K562 (cell line): Measurements from ENCODE around the gene PTK7. TPM values are rescaled to one million over a fixed set of nuclear protein-coding genes. Genes with fewer than 3 reads are reported as not detected.
A peak's percentile ranks its signal among the peaks of the same experiment; 100 is the strongest.

Experiments
- ATAC-seq: fragments of 200-7000 bp; cut with Tn5 transposase; 3 replicates; pipeline ENCODE4 v1.9.1; 2020; ENCODE audit warnings: moderate library complexity
- BruUV-seq: library from RNA; stranded (reverse); fragments of 400-500 nt; replicated peaks from 2 replicates; lab custom pipeline; 2021; lab: Mats Ljungman, UMichigan
- CTCF ChIA-PET: fragments of 300-600 bp; formaldehyde crosslinking; extraction: SDS; loops from one replicate; lab custom pipeline; 2021; ENCODE audit warnings: low intra/inter-chr PET ratio; lab: Yijun Ruan, JAX
- POLR2A ChIA-PET: fragments of 300-600, 350-650 bp; sonication (Branson Sonifier 250); formaldehyde crosslinking; extraction: SDS; loops from one replicate; lab custom pipeline; 2021; ENCODE audit warnings: antibody characterized with exemption, inconsistent platforms; lab: Yijun Ruan, JAX
- DNase-seq, 4 experiments: peaks; one replicate each; pipeline versions ENCODE4 v3.0.0 to v3.0.0-alpha.2; 2011 to 2018; ENCODE audit warnings: low spot score in 3 of 4, mixed read lengths in 3 of 4; ENCODE audit errors: extremely low read depth in 1 of 4
- FAIRE-seq: peaks from 2 replicates; lab custom pipeline; 2011; peaks lifted over from hg19 to GRCh38; lab: Jason Lieb, UNC
- H2AFZ ChIP-seq: 2 replicates; pipeline ENCODE4 v1.6.0; 2011; ENCODE audit warnings: low read depth, low read length, control low read depth, inconsistent platforms
- H3K27ac ChIP-seq: fragments of 200-600 bp; 3 replicates; pipeline ENCODE4 v1.8.0; 2011; ENCODE audit warnings: low read depth, mild to moderate bottlenecking, control low read depth, inconsistent platforms, low read length, moderate library complexity, mixed read lengths; ENCODE audit errors: extremely low read depth
- H3K27me3 ChIP-seq, 2 experiments: fragments of 300-600 bp in 1 of 2; 2 replicates in 1 of 2; 3 replicates in 1 of 2; pipeline versions ENCODE4 v1.6.0 to v1.8.0; 2011; ENCODE audit warnings: inconsistent platforms in 2 of 2, low read length in 2 of 2, mild to moderate bottlenecking in 1 of 2, mixed read lengths in 1 of 2, moderate library complexity in 1 of 2; ENCODE audit not compliant: control insufficient read depth in 2 of 2, insufficient read depth in 2 of 2
- H3K36me3 ChIP-seq: fragments of 300-600 bp; 3 replicates; pipeline ENCODE4 v1.8.0; 2011; ENCODE audit warnings: mild to moderate bottlenecking, low read length, inconsistent platforms; ENCODE audit not compliant: control insufficient read depth, insufficient read depth
- H3K4me1 ChIP-seq, 2 experiments: fragments of 200-600 bp in 1 of 2; replicated peaks in 1 of 2; 2 replicates in 1 of 2; 3 replicates in 1 of 2; pipeline versions ENCODE4 v1.5.1 to v1.8.0; 2011; ENCODE audit warnings: inconsistent platforms in 2 of 2, low read length in 2 of 2, mild to moderate bottlenecking in 1 of 2, mixed read lengths in 1 of 2, moderate library complexity in 1 of 2; ENCODE audit not compliant: control insufficient read depth in 2 of 2, insufficient read depth in 2 of 2
- H3K4me2 ChIP-seq: 2 replicates; pipeline ENCODE4 v1.6.1; 2011; ENCODE audit warnings: low read length, control low read depth, inconsistent platforms, mixed read lengths; ENCODE audit not compliant: insufficient read depth
- H3K4me3 ChIP-seq: fragments of 200-600 bp; sonication (generic), shearing (Covaris generic); 2 replicates; pipeline ENCODE4 v1.5.1; 2016; ENCODE audit warnings: control low read depth, inconsistent platforms
- H3K79me2 ChIP-seq: fragments of 200-600 bp; 3 replicates; pipeline ENCODE4 v1.8.0; 2011; ENCODE audit warnings: low read length, inconsistent platforms; ENCODE audit not compliant: control insufficient read depth, insufficient read depth
- H3K9ac ChIP-seq, 2 experiments: 2 replicates each; pipeline versions ENCODE4 v1.6.0 to v1.6.1; 2011; ENCODE audit warnings: low read depth in 2 of 2, low read length in 2 of 2, control low read depth in 1 of 2, inconsistent platforms in 1 of 2, mild to moderate bottlenecking in 1 of 2, mixed read lengths in 1 of 2; ENCODE audit not compliant: insufficient read depth in 1 of 2
- H3K9me1 ChIP-seq: one replicate; pipeline ENCODE4 v1.6.0; 2011; ENCODE audit warnings: inconsistent platforms, mild to moderate bottlenecking, low read length, moderate library complexity; ENCODE audit not compliant: control insufficient read depth, insufficient read depth
- H3K9me3 ChIP-seq: replicated peaks from 2 replicates; pipeline ENCODE4 v1.5.1; 2011; ENCODE audit warnings: low read depth, low read length, inconsistent platforms; ENCODE audit not compliant: control insufficient read depth, insufficient read depth
- H4K20me1 ChIP-seq: replicated peaks from 2 replicates; pipeline ENCODE4 v1.6.1; 2011; ENCODE audit warnings: low read length, inconsistent platforms, mixed read lengths; ENCODE audit not compliant: control insufficient read depth, insufficient read depth
- NCOA2 ChIP-seq, 2 experiments: fragments of 450-650 bp; IDR thresholded peaks; 2 replicates each; pipeline ENCODE4 v1.6.1; 2018; ENCODE audit warnings: mild to moderate bottlenecking in 2 of 2, moderate library complexity in 1 of 2; ENCODE audit not compliant: partially characterized antibody in 2 of 2
- NFIC ChIP-seq: fragments of 450-650 bp; IDR thresholded peaks from 2 replicates; pipeline ENCODE4 v1.6.1; 2017; ENCODE audit warnings: mild to moderate bottlenecking, inconsistent platforms
- RFX1 ChIP-seq: fragments of 450-650 bp; IDR thresholded peaks from 2 replicates; pipeline ENCODE4 v1.6.1; 2016; ENCODE audit warnings: mild to moderate bottlenecking, moderate library complexity
- SMAD2 ChIP-seq: fragments of 150-350 bp; IDR thresholded peaks from 2 replicates; pipeline ENCODE4 v1.6.1; 2014; ENCODE audit warnings: low read depth, mild to moderate bottlenecking, low read length
- ZEB2 ChIP-seq: fragments of 450-650 bp; IDR thresholded peaks from 2 replicates; pipeline ENCODE4 v1.6.1; 2016
- ZFP36 ChIP-seq: fragments of 150-350 bp; IDR thresholded peaks from 2 replicates; pipeline ENCODE4 v1.6.1; 2018; ENCODE audit warnings: low read length, low read depth; ENCODE audit not compliant: partially characterized antibody
- ZNF263 ChIP-seq: sonication (generic); formaldehyde crosslinking; IDR thresholded peaks from 2 replicates; pipeline ENCODE4 v1.8.0; 2022; ENCODE audit warnings: mild to moderate bottlenecking, missing genetic modification reagents, borderline replicate concordance
- ZNF324 ChIP-seq: fragments of 250-450 bp; sonication (Bioruptor Pico); IDR thresholded peaks from 2 replicates; pipeline ENCODE4 v1.4.0; 2020; ENCODE audit warnings: mild to moderate bottlenecking
- whole genome bisulfite sequencing: fragments of 100-300 bp; shearing (Covaris generic); methylation state at CpG from one replicate; pipeline ENCODE4 v1.1.6; 2016; ENCODE audit warnings: low coverage, mixed read lengths; ENCODE audit not compliant: insufficient coverage; ENCODE audit errors: missing lambda C conversion rate; 5-methylcytosine and 5-hydroxymethylcytosine counted together
- in situ Hi-C: fragments of 300-500 bp; cut with MboI; formaldehyde crosslinking; loops from 4 replicates; pipeline ENCODE4 v1.15.0; 2018; ENCODE audit warnings: inconsistent platforms, mixed read lengths
- intact Hi-C: fragments of 100-400 bp; cut with micrococcal nuclease; formaldehyde crosslinking; loops from 2 replicates; pipeline ENCODE4 v1.14.2; 2022
- polyA plus RNA-seq, 8 experiments: library from polyadenylated mRNA; depleted of rRNA in 4 of 8; stranded (reverse) in 5 of 8; unstranded in 3 of 8; fragments of >200 nt; fragmentation: Nextera tagmentation in 2 of 8; fragmentation: Illumina TruSeq in 1 of 8; extraction: Ambion mirVana in 2 of 8; extraction: Trizol in 1 of 8; gene quantifications; 2 replicates each; pipeline versions ENCODE4 v1.2.1 to v1.2.3, GENCODE V29; 2011 to 2014; ENCODE audit warnings: inconsistent platforms in 1 of 8, missing spikeins in 1 of 8
- total RNA-seq, 7 experiments: library from RNA; depleted of rRNA in 6 of 7; stranded (reverse); fragments of >200 nt in 6 of 7; fragmentation: Illumina TruSeq in 2 of 7; extraction: Trizol in 2 of 7; gene quantifications; 2 replicates each; pipeline versions ENCODE4 v1.2.1 to v1.2.3, GENCODE V29; 2011 to 2021; ENCODE audit warnings: low replicate concordance in 1 of 7
- TF ChIP-seq, protein P1 (sequence below): fragments of 450-650 bp; formaldehyde crosslinking; IDR thresholded peaks from 2 replicates; pipeline ENCODE4 v1.4.0; 2020; ENCODE audit warnings: mild to moderate bottlenecking, moderate library complexity
- TF ChIP-seq, protein P2 (sequence below): fragments of 250-450 bp; sonication (Bioruptor Pico); IDR thresholded peaks from 2 replicates; pipeline ENCODE4 v1.5.0; 2020; ENCODE audit warnings: mild to moderate bottlenecking
- TF ChIP-seq, protein P3 (sequence below): sonication (generic); formaldehyde crosslinking; IDR thresholded peaks from 2 replicates; pipeline ENCODE4 v1.8.1; 2023; ENCODE audit warnings: mild to moderate bottlenecking, missing genetic modification reagents
- TF ChIP-seq, protein P4 (sequence below): sonication (generic); formaldehyde crosslinking; IDR thresholded peaks from 2 replicates; pipeline ENCODE4 v1.8.0; 2022; ENCODE audit warnings: missing genetic modification reagents, mild to moderate bottlenecking, moderate library complexity, borderline replicate concordance

PTK7 gene
- total and polyA plus RNA-seq, 9 of the 15 experiments (the other 6 are each of a cell fraction or from before 2014, with no cell fraction given) = 0.20 to 6.8 (median 4.2) TPM

DNA sequence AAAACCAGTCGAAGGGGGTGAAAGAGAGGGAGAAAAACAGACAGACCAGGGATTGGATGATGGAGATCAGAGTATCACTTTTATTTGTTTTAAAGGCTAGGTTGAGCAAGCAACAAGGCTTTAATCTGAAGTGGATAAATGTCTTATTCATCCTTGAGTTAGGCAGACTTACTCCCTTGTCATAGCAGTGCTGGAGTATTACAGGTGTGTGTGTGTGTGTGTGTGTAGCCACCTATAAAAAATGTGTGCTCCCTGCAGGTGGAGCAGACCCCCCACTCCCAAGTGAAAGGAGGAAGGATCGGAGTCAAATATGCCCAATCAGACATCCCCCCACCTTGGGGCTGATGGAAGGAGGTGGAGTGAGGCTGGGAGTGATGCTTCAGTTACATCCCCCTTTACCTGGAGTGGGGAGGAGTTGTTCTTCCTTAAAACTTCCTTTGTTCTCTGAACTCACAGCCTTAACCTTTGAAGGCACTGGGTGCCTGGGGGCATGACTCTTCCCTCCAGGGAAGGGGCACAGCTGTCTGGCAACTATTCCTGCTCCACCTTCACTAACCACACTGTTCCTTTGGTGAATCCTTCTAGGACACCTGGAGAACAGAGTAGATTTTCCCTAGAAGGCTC is 27.3 kb downstream of the PTK7 start (continued):
- TF ChIP-seq, protein P1, sequence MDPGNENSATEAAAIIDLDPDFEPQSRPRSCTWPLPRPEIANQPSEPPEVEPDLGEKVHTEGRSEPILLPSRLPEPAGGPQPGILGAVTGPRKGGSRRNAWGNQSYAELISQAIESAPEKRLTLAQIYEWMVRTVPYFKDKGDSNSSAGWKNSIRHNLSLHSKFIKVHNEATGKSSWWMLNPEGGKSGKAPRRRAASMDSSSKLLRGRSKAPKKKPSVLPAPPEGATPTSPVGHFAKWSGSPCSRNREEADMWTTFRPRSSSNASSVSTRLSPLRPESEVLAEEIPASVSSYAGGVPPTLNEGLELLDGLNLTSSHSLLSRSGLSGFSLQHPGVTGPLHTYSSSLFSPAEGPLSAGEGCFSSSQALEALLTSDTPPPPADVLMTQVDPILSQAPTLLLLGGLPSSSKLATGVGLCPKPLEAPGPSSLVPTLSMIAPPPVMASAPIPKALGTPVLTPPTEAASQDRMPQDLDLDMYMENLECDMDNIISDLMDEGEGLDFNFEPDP (CRISPR knock-in tag) = no peak
- TF ChIP-seq, protein P2, sequence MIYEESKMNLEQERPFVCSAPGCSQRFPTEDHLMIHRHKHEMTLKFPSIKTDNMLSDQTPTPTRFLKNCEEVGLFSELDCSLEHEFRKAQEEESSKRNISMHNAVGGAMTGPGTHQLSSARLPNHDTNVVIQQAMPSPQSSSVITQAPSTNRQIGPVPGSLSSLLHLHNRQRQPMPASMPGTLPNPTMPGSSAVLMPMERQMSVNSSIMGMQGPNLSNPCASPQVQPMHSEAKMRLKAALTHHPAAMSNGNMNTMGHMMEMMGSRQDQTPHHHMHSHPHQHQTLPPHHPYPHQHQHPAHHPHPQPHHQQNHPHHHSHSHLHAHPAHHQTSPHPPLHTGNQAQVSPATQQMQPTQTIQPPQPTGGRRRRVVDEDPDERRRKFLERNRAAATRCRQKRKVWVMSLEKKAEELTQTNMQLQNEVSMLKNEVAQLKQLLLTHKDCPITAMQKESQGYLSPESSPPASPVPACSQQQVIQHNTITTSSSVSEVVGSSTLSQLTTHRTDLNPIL (CRISPR knock-in tag) = no peak
- no peak for TF ChIP-seq SMAD2
- no peak for TF ChIP-seq NCOA2 (IDR thresholded peaks at IDR 0.05; ENCODE audit: partially characterized antibody in 2 of 2)

DNA sequence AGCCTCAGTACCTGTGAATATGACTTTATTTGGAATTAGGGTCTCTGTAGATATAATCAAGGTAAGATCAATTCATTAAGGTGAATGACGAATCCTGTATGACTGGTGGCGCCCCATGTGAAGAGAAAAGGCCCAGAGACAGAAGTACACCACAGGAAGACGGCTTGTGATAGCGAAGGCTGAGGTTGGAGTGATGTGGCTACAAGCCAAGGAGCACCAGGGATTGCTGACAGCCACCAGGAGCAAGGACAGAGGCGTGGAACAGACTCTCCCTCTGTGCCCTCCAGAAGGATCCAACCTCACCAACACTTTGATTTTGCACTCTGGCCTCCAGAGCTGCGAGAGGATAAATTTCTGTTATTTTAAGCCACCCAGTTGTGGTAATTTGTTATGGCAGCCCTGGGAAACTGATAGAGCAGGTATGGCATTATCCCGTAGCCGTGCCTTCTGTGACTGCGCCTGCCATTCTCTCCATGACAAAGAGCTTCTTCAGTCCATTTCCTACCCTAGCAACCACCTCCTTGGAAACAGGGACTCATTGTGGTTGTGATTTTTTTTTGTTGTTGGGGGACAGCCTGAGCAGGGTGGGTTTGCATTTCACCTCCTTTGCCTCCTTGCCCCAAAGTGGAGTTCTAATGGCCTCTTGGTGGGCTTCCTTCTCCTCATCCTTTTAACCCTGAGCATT is 29.6 kb downstream of the PTK7 start:
- ChIA-PET CTCF (interaction anchor here (0.7 kb wide), 2 partner anchors 9 to 1198 kb away, joined by 3 read pairs; no protein-coding TSS in a partner anchor), POLR2A (no interaction called here)
- WGBS = 29% methylated on average over 9 of the region's 9 CpGs
- Histone ChIP-seq H4K20me1 (no peaks in the 10 kb centered on the region), H3K9me1 (no peaks in the 10 kb centered on the region), H3K4me3 (no peak overlapping the region), H3K79me2 (no peaks in the 10 kb centered on the region), H3K27me3 (no peaks in the 10 kb centered on the region), H2AFZ (no peak overlapping the region), H3K9me3 (no peaks in the 10 kb centered on the region), H3K9ac (no peak overlapping the region), H3K36me3 (no peaks in the 10 kb centered on the region), H3K4me2 (no peak overlapping the region), H3K4me1 (no peaks in the 10 kb centered on the region), H3K27ac (no peak overlapping the region)
- ATAC-seq = peak; percentile 77
- in situ Hi-C loops = no loop called here
- intact Hi-C loops = no loop called here
- FAIRE-seq = peak; percentile 68
- BruUV-seq = no TSS peak
- peak in 1 of 4 experiments; percentile 42 for DNase-seq
- TF ChIP-seq ZFP36 (peak; percentile 23), ZEB2 (no peak), RFX1 (peak; percentile 28; the same call in 1 of the 2 replicates), ZNF324 (CRISPR knock-in tag) (no peak), ZNF263 (CRISPR knock-in tag) (peak; percentile 39; the same call in 1 of the 2 replicates), NFIC (peak; percentile 61)
- TF ChIP-seq, protein P3, sequence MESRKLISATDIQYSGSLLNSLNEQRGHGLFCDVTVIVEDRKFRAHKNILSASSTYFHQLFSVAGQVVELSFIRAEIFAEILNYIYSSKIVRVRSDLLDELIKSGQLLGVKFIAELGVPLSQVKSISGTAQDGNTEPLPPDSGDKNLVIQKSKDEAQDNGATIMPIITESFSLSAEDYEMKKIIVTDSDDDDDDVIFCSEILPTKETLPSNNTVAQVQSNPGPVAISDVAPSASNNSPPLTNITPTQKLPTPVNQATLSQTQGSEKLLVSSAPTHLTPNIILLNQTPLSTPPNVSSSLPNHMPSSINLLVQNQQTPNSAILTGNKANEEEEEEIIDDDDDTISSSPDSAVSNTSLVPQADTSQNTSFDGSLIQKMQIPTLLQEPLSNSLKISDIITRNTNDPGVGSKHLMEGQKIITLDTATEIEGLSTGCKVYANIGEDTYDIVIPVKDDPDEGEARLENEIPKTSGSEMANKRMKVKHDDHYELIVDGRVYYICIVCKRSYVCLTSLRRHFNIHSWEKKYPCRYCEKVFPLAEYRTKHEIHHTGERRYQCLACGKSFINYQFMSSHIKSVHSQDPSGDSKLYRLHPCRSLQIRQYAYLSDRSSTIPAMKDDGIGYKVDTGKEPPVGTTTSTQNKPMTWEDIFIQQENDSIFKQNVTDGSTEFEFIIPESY (CRISPR knock-in tag) = no peak
- TF ChIP-seq, protein P4, sequence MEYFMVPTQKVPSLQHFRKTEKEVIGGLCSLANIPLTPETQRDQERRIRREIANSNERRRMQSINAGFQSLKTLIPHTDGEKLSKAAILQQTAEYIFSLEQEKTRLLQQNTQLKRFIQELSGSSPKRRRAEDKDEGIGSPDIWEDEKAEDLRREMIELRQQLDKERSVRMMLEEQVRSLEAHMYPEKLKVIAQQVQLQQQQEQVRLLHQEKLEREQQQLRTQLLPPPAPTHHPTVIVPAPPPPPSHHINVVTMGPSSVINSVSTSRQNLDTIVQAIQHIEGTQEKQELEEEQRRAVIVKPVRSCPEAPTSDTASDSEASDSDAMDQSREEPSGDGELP (CRISPR knock-in tag) = no peak
